HepG2 (cell line): ENCODE data around the gene CYP4F8. TPM values are rescaled to one million over a fixed set of nuclear protein-coding genes. Genes with fewer than 3 reads are reported as not detected.

Experiments used
- FOXA1 ChIP-seq, 2 experiments: fragments of 450-650 bp in 1 of 2; sonication (generic) in 1 of 2; formaldehyde crosslinking in 1 of 2; IDR thresholded peaks; 2 replicates each; pipeline versions ENCODE4 v1.4.0 to v1.6.1; 2016 to 2020; ENCODE audit warnings: missing genetic modification reagents in 1 of 2
- GATAD1 ChIP-seq: IDR thresholded peaks from 2 replicates; pipeline ENCODE4 v1.6.1; 2016; ENCODE audit warnings: missing genetic modification reagents, missing compliant biosample characterization
- GTF2F1 ChIP-seq: fragments of 150-350 bp; IDR thresholded peaks from 2 replicates; pipeline ENCODE4 v1.6.1; 2014; ENCODE audit warnings: low read length
- RARA ChIP-seq: IDR thresholded peaks from 2 replicates; pipeline ENCODE4 v1.6.1; 2016; ENCODE audit warnings: missing genetic modification reagents, missing compliant biosample characterization
- SAP130 ChIP-seq: IDR thresholded peaks from 2 replicates; pipeline ENCODE4 v1.6.1; 2016; ENCODE audit warnings: low read depth
- STAT6 ChIP-seq: sonication (generic); formaldehyde crosslinking; IDR thresholded peaks from 2 replicates; pipeline ENCODE4 v1.4.0; 2020; ENCODE audit warnings: missing genetic modification reagents, mild to moderate bottlenecking, borderline replicate concordance
- THRA ChIP-seq: sonication (generic); formaldehyde crosslinking; IDR thresholded peaks from 2 replicates; pipeline ENCODE4 v1.4.0; 2020; ENCODE audit warnings: missing genetic modification reagents, borderline replicate concordance
- TRIM24 ChIP-seq: sonication (generic); formaldehyde crosslinking; IDR thresholded peaks from 2 replicates; pipeline ENCODE4 v1.8.0; 2022; ENCODE audit warnings: mild to moderate bottlenecking, missing genetic modification reagents
- ZBTB39 ChIP-seq: sonication (generic); formaldehyde crosslinking; IDR thresholded peaks from 2 replicates; pipeline ENCODE4 v1.5.0; 2020; ENCODE audit warnings: missing genetic modification reagents
- ZFP62 ChIP-seq: sonication (generic); formaldehyde crosslinking; IDR thresholded peaks from 2 replicates; pipeline ENCODE4 v1.4.0; 2020; ENCODE audit warnings: missing genetic modification reagents
- ZNF609 ChIP-seq: sonication (generic); formaldehyde crosslinking; IDR thresholded peaks from 2 replicates; pipeline ENCODE4 v1.4.0; 2020; ENCODE audit warnings: mild to moderate bottlenecking, missing genetic modification reagents, borderline replicate concordance
- ZNF614 ChIP-seq: IDR thresholded peaks from 2 replicates; pipeline ENCODE4 v1.6.1; 2018; ENCODE audit warnings: missing biosample characterization, missing genetic modification reagents, inconsistent platforms, borderline replicate concordance
- ZNF644 ChIP-seq: IDR thresholded peaks from 2 replicates; pipeline ENCODE4 v1.6.1; 2016; ENCODE audit warnings: low read depth
- polyA plus RNA-seq, 8 experiments: library from polyadenylated mRNA; depleted of rRNA in 3 of 8; stranded (reverse) in 7 of 8; unstranded in 1 of 8; fragments of >200 nt; fragmentation: Illumina TruSeq in 4 of 8; extraction: Trizol in 4 of 8; gene quantifications; 2 replicates each; pipeline versions ENCODE4 v1.2.1 to v1.2.3, GENCODE V29; 2011 to 2016; ENCODE audit warnings: low read depth in 4 of 8, missing spikeins in 1 of 8, mixed read lengths in 1 of 8; ENCODE audit not compliant: insufficient read depth in 1 of 8
- total RNA-seq, 5 experiments: library from RNA; depleted of rRNA; stranded (reverse); fragments of >200 nt; fragmentation: Illumina TruSeq; extraction: Trizol; gene quantifications; 2 replicates each; pipeline ENCODE4 v1.2.3, GENCODE V29; 2016; ENCODE audit warnings: low read depth in 1 of 5
- TF ChIP-seq, protein P1 (sequence below): sonication (generic); formaldehyde crosslinking; IDR thresholded peaks from 2 replicates; pipeline ENCODE4 v1.5.0; 2020; ENCODE audit warnings: missing genetic modification reagents, mild to moderate bottlenecking, borderline replicate concordance

The CYP4F8 gene
- total and polyA plus RNA-seq, 2 of the 13 experiments (the other 11 are each of a cell fraction or from before 2014, with no cell fraction given): not detected

- TF ChIP-seq THRA: peak; percentile 40; the same call in 1 of the 2 replicates
- no peak for TF ChIP-seq GTF2F1
- TF ChIP-seq ZNF614 (CRISPR knock-in tag): no peak
- TF ChIP-seq ZNF609: no peak
- TF ChIP-seq RARA (CRISPR knock-in tag): peak; percentile 56
- TF ChIP-seq FOXA1 (IDR thresholded peaks at IDR 0.05): no peak
- peak; percentile 66 for TF ChIP-seq FOXA1 (CRISPR knock-in tag; IDR thresholded peaks at IDR 0.05)
- TF ChIP-seq ZNF644 (CRISPR knock-in tag): peak; percentile 92
- peak; percentile 62; the same call in 1 of the 2 replicates for TF ChIP-seq SAP130
- TF ChIP-seq, protein P1, sequence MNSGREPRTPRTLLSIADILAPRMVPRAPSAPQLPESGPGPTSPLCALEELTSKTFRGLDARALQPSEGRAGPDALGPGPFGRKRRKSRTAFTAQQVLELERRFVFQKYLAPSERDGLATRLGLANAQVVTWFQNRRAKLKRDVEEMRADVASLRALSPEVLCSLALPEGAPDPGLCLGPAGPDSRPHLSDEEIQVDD (CRISPR knock-in tag): no peak
- no peak for TF ChIP-seq GATAD1 (CRISPR knock-in tag)
- no peak for TF ChIP-seq ZFP62
- no peak for TF ChIP-seq TRIM24 (CRISPR knock-in tag)
- no peak for TF ChIP-seq STAT6 (CRISPR knock-in tag)
- TF ChIP-seq ZBTB39 (CRISPR knock-in tag): no peak
Observed at GRCh38 chr19:15643387-15643786, 28.4 kb downstream of the CYP4F8 start (continued).
